ENCODE results near the gene SIRT6. TPM values are rescaled to one million over a fixed set of nuclear protein-coding genes. Genes with fewer than 3 reads are reported as not detected.

Gene SIRT6
- total and polyA plus RNA-seq, 10 of the 15 experiments (the other 5 are each of a cell fraction or from before 2014, with no cell fraction given), result 1.3 to 49.6 (median 24.2) TPM

- ChIA-PET POLR2A (no interaction called here), CTCF (interaction anchor here (0.7 to 2.2 kb wide), 4 partner anchors 16 to 199 kb away, joined by 3 to 9 read pairs (median 4); partner anchors contain the start of gene EEF2), RAD21 (ENCODE audit: unreplicated experiment) (interaction anchor here (0.8 to 1.2 kb wide), 2 partner anchors 45 to 197 kb away, joined by 4 to 6 read pairs; no protein-coding TSS in a partner anchor), SMC1A (ENCODE audit: uncharacterized antibody, unreplicated experiment) (no interaction called here)
- no peak for DNase-seq (ENCODE audit: low read depth, low spot score)
- H3K27ac ChIP-seq (ENCODE audit: control insufficient read depth, insufficient read depth), result no peak overlapping the region
- no peak for FAIRE-seq
- H3K4me1 ChIP-seq (ENCODE audit: control insufficient read depth, insufficient read depth, low read length), result peaks cover 15% of the 10 kb centered on the region
- H3K9me3 ChIP-seq (replicated peaks; ENCODE audit: control insufficient read depth, insufficient read depth, low read length), result no peaks in the 10 kb centered on the region
- intact Hi-C loops (cut with micrococcal nuclease; ENCODE audit: unreplicated experiment) (loop anchor here (10.0 kb wide), 1 partner anchor 120 kb away; the partner anchor contains the start of gene ZBTB7A), in situ Hi-C loops (cut with MboI) (loop anchor here (5.0 kb wide), 1 partner anchor 198 kb away; the partner anchor contains the start of gene EEF2)
- no peak overlapping the region for H3K9ac ChIP-seq (ENCODE audit: control insufficient read depth, insufficient read depth, low read length)
- H3K4me3 ChIP-seq, result no peak overlapping the region
- WGBS (ENCODE audit: insufficient coverage, insufficient replicate concordance, low lambda C conversion rate, missing lambda C conversion rate), result 79% methylated on average over 2 of the region's 2 CpGs
- H3K79me2 ChIP-seq (ENCODE audit: control insufficient read depth, insufficient read depth, low read length), result peaks cover 14% of the 10 kb centered on the region
- no TSS peak for BruUV-seq (replicated peaks)
- no peaks in the 10 kb centered on the region for H3K27me3 ChIP-seq (replicated peaks in 1 of 2; ENCODE audit: control insufficient read depth in 2 of 2, insufficient read depth in 2 of 2, low read length in 1 of 2)
- H2AFZ ChIP-seq (ENCODE audit: control insufficient read depth, low read depth, low read length), result no peak overlapping the region
- H3K36me3 ChIP-seq (ENCODE audit: control insufficient read depth in 2 of 2, insufficient read depth in 2 of 2, low read length in 1 of 2), result no peaks in the 10 kb centered on the region
- TF ChIP-seq SMARCA5 (IDR thresholded peaks at IDR 0.05), result no peak
- no peak for ATAC-seq
- no peak overlapping the region for H3K4me2 ChIP-seq (ENCODE audit: control insufficient read depth, insufficient read depth)
- H4K20me1 ChIP-seq (ENCODE audit: control insufficient read depth, insufficient read depth), result 0 out of 2 replicates have a peak, but pooled peaks cover 2% of the 10 kb centered on the region
Measured at GRCh38 chr19:4184718-4185352, 2.5 kb upstream of the SIRT6 start.

DNA sequence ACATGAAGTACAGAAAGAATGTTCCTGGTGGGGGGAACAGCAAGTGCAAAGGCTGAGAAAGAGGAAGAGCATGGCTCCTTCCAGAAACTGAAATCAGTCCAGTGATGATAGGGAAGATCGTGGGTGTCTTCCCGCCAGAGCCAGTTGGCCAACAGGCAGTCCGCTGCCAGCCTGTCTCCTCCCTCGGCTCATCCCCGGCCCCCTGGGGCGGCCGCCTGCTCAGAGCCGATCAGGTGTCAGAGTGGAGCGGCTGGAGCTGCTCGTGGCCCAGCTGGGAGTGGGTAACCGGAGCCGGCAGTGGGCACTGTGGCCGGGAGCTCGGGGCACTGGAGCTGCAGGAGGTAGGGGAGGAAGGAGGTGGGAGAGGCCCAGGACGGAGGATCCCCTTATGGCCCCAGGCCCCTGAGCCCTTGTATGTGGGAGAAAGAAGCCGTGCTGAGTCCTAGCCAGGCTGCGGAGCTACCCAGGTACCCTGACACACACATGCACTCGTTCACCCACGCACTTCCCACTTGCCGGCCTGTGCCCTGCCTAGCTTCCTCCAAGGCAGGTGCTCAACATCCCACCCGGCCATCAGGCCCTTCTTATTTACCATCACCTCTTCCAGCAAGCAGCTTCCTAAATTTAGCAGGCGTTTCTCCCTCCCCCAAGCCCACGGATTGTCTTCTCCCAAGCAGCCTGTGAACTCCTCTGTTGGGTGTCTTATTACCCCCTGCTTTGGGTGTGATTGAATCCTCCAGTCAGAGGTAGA, 1.8 kb upstream of the SIRT6 start:
- Histone ChIP-seq H3K36me3 (ENCODE audit: control insufficient read depth in 2 of 2, insufficient read depth in 2 of 2, low read length in 1 of 2) (no peaks in the 10 kb centered on the region), H4K20me1 (ENCODE audit: control insufficient read depth, insufficient read depth) (0 out of 2 replicates have a peak, but pooled peaks cover 2% of the 10 kb centered on the region), H3K27ac (ENCODE audit: control insufficient read depth, insufficient read depth) (no peak overlapping the region), H3K9me3 (replicated peaks; ENCODE audit: control insufficient read depth, insufficient read depth, low read length) (no peaks in the 10 kb centered on the region), H3K4me2 (ENCODE audit: control insufficient read depth, insufficient read depth) (no peak overlapping the region), H3K79me2 (ENCODE audit: control insufficient read depth, insufficient read depth, low read length) (peaks cover 14% of the 10 kb centered on the region), H3K4me3 (no peak overlapping the region), H2AFZ (ENCODE audit: control insufficient read depth, low read depth, low read length) (no peak overlapping the region), H3K4me1 (ENCODE audit: control insufficient read depth, insufficient read depth, low read length) (peaks cover 15% of the 10 kb centered on the region), H3K27me3 (replicated peaks in 1 of 2; ENCODE audit: control insufficient read depth in 2 of 2, insufficient read depth in 2 of 2, low read length in 1 of 2) (no peaks in the 10 kb centered on the region), H3K9ac (ENCODE audit: control insufficient read depth, insufficient read depth, low read length) (no peak overlapping the region)
- intact Hi-C loops (cut with micrococcal nuclease; ENCODE audit: unreplicated experiment), result loop anchor here (10.0 kb wide), 1 partner anchor 119 kb away; the partner anchor contains the start of gene ZBTB7A
- 48% methylated on average over 23 of the region's 23 CpGs for WGBS (ENCODE audit: insufficient coverage, insufficient replicate concordance, low lambda C conversion rate, missing lambda C conversion rate)
- RAD21 ChIA-PET (ENCODE audit: unreplicated experiment), result interaction anchor here (0.8 to 1.2 kb wide), 2 partner anchors 44 to 197 kb away, joined by 4 to 6 read pairs; no protein-coding TSS in a partner anchor
- in situ Hi-C loops (cut with MboI), result loop anchor here (5.0 kb wide), 1 partner anchor 197 kb away; the partner anchor contains the start of gene EEF2
- CTCF ChIA-PET, result interaction anchor here (0.7 to 2.2 kb wide), 4 partner anchors 17 to 199 kb away, joined by 3 to 9 read pairs (median 4); partner anchors contain the start of gene EEF2
- POLR2A ChIA-PET, result interaction anchor here (1.3 kb wide), 1 partner anchor 30 kb away, joined by 3 read pairs; the partner anchor contains the start of gene CREB3L3
- no peak for ATAC-seq
- SMC1A ChIA-PET (ENCODE audit: uncharacterized antibody, unreplicated experiment), result no interaction called here
- BruUV-seq (replicated peaks), result no TSS peak
- DNase-seq (ENCODE audit: low read depth, low spot score), result no peak
- no peak for FAIRE-seq
- TF ChIP-seq YBX1 (IDR thresholded peaks at IDR 0.05), result no peak
- TF ChIP-seq SMARCA5 (IDR thresholded peaks at IDR 0.05), result no peak
- TF ChIP-seq CHD2 (IDR thresholded peaks at IDR 0.05; ENCODE audit: borderline replicate concordance, low read depth, low read length), result no peak
- TF ChIP-seq HDGF (IDR thresholded peaks at IDR 0.05), result no peak
- TF ChIP-seq CEBPZ (IDR thresholded peaks at IDR 0.05; ENCODE audit: low read depth, low read length), result no peak
- TF ChIP-seq ZNF274 (IDR thresholded peaks at IDR 0.05; ENCODE audit: insufficient read depth, insufficient read length), result no peak
- no peak for TF ChIP-seq HDAC6 (IDR thresholded peaks at IDR 0.05; ENCODE audit: unreplicated experiment)
- no peak for TF ChIP-seq NFYA (IDR thresholded peaks at IDR 0.05; ENCODE audit: borderline replicate concordance, low read depth, low read length)
- TF ChIP-seq MEF2B (IDR thresholded peaks at IDR 0.05; ENCODE audit: partially characterized antibody, poor library complexity, severe bottlenecking), result no peak
- TF ChIP-seq, protein P1, sequence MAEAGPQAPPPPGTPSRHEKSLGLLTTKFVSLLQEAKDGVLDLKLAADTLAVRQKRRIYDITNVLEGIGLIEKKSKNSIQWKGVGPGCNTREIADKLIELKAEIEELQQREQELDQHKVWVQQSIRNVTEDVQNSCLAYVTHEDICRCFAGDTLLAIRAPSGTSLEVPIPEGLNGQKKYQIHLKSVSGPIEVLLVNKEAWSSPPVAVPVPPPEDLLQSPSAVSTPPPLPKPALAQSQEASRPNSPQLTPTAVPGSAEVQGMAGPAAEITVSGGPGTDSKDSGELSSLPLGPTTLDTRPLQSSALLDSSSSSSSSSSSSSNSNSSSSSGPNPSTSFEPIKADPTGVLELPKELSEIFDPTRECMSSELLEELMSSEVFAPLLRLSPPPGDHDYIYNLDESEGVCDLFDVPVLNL (IDR thresholded peaks at IDR 0.05; ENCODE audit: low read depth, low read length), result no peak
